DMS153 treated with DMSO at 0.1 percent for 48 hours (cell line): ENCODE data around the gene RPL31.

ENCODE experiments used
- DNase-seq: peaks from one replicate; lab custom pipeline; 2025; ENCODE audit not compliant: unreplicated experiment; lab: John Stamatoyannopoulos, UW

Gene RPL31

DNA sequence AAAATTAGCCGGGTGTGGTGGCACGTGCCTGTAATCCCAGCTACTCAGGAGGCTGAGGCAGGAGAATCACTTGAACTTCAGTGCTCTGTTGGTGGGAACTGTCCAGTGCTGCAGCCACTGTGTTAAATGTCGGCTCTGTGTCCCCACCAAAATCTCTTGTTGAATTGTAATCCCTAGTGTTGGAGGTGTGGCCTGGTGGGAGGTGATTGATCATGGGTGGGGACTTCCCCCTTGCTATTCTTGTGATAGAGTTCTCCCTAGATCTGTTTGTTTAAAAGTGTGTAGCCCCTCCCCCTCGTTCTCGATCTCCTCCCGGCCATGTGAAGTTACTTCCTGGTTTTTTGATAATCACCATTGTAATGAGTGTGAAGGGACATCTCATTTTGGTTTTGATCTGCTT lies 9.8 kb upstream of the RPL31 start:
- no peak for DNase-seq

DNA sequence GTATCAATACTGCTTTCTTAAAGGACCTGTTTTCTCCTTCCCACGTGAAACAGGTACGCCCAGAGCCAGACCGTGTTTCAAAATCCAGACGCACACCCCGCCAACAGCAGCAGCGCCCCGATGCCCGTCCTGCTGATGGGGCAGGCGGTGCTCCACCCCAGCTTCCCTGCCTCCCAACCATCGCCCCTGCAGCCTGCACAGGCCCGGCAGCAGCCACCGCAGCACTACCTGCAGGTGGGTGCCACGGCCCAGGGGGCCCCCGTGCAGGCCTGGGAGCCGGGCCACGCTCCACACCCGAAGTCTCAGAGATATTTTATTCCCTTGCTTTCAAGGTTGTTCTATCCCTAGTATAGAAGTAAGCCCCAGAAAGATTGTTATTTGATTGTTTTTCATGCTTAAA lies 8.8 kb upstream of the RPL31 start:
- no peak for DNase-seq

DNA sequence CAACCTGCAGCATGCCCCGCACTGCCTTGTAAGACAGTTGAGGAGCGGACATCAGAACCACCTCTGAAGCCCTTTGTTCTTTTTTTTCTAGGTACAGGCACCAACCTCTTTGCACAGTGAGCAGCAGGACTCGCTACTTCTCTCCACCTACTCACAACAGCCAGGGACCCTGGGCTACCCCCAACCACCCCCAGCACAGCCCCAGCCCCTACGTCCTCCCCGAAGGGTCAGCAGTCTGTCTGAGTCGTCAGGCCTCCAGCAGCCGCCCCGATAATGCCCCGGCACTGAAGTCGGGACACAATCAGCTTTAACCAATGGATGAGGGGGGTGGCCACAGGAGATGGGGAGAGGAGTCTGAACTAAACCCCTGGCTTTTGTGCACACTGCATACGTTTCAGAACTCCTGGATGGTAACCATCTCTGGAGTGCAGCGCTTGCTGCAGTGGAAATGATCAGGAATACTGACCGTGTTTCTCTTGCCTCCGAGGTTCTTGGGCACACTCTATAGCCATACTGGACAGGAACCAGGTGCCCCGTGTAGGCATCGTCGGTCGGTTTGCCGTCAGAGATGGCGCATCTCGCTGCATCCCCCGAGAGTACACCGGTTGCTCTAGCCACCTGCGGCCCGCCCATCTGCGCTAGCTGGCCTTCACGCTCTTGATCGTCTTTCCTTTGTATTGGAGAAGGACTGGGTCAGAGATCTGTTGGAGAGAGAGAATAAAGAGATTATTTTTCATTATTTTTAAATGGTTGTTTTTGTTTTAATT lies 6.6 kb upstream of the RPL31 start:
- DNase-seq, result no peak

DNA sequence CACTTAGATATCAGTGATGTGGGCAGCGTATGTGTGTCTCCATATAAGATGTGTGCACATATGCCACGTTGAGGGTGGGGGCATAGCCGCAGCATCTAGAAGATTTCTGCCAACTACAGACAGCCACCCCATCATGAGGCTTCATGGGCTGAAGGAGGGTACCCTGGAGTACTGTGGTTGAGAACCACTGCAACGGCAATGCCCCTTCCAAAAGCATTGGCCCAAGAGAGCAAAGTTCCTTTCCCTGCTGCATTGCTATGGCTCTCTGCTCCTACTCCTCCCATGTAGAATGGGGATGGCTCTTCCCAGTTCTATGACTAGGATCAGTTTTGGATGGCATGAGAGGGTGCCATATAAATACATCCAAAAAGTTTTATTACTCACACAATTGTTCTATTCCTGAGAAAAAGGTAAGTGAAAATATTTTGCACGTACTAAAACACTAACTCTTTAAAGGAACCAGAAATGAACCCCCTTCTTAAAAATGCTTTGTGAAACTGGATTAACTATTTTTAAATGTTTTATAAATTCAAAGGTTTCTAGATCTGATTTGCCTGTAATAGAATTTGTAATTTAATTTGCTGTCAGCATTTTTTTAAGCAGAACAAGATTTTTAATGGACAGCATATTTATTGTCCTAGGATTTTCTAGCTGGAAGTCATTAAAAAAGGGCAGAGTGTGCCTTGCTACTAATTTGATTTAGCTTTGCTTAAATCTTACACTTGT lies 4.4 kb upstream of the RPL31 start:
- no peak for DNase-seq

DNA sequence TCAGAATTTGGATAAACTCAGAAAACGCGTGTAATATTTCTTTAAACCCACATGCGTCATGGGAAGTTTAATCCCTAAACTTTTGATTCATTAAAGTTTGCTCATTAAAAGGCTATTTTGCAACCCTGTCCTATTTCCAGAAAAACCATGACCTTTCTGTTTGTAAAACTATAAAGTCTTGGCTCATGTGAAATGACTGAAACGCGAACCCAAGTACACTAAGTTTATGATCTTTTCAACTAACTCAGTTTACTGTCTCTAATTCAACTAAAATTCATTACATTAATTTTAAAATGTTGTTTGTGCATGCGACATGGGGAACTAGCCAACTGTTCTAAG lies 3.9 kb upstream of the RPL31 start:
- no peak for DNase-seq

DNA sequence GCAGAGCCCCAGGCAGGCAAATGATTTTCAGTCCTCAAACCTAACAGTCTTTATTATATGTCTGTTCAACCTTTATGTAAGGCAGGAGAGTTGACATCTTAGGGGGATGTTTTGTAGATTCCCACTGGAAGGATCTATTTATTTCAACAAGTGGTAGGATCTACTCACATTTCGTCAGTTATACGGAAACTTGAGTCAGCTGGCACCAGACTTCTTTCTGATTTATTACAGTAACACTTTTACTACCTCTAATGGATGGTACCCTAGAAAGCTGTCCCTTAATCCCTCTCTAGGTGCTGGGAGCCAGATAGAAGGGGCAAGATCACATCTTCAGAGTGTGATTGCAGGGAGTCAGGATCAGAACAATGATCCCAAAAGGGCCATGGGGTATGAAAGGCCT lies 2.1 kb upstream of the RPL31 start:
- no peak for DNase-seq

DNA sequence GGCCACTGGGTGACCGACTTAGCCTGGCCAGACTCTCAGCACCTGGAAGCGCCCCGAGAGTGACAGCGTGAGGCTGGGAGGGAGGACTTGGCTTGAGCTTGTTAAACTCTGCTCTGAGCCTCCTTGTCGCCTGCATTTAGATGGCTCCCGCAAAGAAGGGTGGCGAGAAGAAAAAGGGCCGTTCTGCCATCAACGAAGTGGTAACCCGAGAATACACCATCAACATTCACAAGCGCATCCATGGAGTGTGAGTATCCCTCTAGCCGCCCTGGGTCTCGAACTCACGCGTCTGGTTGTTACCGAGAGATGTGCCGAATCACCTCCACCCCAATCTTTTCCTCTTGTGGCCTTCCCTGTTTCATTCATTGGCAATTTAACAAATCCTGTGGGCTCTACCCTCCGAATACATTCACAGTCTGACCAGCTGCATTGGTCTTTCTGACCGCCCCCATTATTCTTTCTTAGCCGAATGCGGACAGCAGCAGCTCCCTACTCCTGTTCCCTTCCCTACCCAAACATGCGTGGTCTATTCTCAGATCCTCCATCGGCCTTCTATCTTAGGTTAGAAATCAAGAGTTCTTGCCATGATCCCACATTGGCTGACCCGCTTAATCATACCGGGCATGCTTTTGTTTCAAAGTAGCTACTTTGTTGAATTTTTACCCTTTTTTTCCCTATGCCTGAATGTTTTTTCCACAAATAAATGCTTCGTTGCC lies 631 bp downstream of the RPL31 start:
- no peak for DNase-seq

DNA sequence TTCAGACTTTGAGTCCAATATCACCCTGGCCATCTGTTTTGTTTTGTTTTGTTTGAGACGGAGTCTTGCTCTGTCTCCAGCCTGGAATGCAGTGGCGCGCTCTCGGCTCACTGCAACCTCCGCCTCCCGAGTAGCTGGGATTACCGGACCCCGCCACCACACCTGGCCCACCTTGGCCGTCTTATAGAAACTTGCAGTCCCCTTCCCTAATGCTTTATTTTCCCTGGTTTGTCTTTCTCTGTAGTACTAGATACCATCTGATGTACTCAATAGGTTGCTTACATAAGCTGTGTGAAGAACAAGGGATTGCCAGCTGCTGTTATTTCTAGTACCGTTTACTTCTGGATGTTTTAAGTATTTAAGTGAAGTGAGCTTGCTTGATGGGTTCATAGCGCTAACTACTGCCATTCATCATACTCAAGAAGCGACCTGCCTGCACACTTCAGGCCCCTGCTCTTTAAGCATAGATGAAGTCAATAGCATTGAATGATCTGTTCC lies 1.2 kb downstream of the RPL31 start:
- no peak for DNase-seq

DNA sequence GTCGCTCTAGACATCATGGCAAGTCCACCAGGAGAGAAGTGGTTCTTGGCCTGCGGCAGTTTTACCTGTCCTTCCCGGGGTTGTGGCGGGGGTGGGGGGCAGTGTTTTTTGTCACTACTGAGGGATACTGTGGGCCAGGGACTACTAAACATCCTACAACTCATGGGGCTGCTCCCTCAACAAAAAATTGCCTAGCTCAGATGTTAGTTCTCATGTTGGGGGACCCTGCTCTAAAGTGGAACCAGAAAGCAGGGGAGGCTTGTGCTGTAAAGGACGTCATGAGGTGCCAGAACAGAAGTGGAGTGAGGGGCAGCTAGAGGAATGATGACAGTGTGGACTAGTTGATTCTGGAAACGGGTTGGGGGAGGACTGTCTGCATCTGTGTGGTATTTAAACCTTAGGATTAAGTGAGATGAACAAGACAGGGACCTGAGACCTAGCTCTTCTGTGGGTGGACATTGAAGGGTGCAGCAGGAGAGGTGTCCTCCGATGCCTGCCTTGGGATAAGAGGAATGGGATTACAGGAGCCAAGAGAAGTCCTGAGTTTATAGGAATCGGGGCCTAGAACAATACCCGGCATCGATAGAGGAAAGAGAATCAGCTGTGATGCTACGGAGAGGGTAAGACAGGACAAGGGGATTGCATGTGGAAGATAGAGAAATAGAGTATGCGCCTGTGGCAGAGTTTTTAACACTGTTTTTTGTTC lies 2.7 kb downstream of the RPL31 start:
- no peak for DNase-seq

DNA sequence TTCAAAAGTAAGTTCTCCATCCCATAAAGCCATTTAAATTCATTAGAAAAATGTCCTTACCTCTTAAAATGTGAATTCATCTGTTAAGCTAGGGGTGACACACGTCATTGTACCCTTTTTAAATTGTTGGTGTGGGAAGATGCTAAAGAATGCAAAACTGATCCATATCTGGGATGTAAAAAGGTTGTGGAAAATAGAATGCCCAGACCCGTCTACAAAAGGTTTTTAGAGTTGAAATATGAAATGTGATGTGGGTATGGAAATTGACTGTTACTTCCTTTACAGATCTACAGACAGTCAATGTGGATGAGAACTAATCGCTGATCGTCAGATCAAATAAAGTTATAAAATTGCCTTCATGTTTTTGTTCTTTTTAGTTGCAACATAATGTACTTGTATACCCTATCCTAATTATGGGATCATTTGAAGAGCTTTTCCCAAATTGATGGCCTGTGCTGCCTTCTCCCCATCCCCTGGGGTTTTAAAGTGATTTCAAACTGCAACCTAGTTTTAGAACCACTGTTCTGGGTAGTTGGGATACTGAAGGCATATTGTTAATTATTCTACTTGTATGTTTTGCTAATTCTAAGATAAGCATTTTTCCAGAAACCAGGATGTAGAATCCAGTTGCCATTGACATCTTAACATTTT lies 4.1 kb downstream of the RPL31 start:
- DNase-seq, result no peak

DNA sequence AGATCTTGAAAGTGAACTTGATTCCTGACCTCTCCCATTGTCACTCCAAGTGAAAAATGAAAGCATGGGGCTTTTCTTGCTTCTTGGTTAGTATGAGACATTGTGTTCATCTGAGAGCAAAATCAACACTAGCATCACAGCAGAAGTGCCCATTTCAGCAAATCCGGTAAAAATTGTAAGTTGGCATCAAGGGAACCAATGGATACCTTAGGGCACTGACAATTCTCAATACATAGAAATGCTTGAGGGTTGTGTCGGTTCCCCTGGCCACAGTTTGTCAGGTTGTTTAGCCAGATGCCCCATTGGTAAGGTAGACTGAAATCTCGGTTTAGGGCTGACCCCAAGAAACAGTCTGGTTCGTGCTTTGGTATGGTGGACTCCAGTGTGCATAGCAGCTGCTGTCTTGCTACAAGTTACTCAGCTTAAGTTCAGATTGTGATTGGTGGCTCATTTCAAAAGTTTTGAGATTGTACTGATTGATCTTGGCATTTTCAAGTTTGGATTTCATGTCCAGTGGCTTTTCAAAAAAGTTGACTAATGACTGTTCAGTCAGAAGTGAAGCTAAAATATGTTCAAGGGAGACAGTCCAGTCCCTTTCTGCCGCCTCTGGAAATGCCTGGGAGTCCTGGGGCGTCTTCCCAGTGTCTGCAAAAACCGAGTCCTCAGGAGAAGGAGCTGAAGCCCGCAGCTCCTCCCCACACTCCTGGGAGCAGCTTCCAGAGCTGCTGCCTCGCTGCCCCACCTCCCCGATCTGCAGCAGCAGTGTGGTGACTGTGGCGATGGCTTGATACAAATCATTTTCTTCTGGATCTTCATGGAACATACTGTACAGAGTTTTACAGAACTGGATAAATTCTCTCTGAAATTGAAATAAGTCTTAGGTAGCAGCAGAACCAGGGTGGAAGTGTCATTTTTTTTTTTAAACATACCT lies 5.6 kb downstream of the RPL31 start:
- DNase-seq, result no peak

DNA sequence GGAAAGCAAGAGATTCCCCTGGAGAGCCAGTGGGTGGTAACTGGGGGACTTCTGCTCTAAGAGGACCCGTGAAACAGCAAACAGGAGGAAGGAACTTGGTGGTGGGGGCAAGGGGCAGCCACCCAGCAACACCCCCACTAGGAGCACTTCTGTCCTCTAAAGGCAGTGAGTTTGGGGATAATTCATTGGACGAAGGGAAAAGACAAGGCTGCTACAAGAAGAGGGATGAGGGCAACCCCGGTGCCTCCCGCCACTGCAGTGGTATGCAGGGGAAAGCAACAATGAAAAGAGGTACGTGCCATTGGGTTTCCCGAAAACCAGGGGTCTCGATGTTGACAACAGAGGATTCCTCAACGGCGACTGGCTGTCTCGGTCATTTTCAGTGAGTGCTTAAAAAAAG lies 9.1 kb downstream of the RPL31 start:
- no peak for DNase-seq

DNA sequence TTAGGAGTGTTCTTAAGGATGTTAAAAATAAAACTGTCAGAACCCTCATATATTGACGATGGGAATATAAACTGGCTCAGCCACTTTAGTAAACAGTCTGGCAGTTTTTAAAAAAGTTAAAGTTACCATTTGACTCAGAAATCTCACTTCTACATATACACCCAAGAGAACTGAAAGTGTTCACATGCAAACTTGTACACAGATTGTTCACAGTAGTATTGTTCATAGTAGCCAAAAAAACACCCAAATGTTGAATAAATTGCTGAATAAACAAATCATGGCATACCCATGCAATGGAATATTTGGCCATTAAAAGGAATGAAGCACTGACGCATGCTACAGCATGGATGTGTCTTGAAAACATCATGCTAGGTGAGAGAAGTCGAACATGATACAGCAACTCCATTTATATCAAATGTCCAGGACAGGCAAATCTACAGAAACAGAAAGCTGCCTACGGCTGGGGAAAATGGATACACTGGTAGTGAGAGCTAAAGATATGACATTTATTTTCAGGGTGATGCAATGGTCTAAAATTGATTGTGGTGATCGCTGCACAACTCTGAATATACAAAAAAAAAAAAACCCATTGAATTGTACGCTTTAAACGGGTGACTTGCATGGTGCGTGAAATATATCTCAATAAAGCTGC lies 10.1 kb downstream of the RPL31 start:
- no peak for DNase-seq

DNA sequence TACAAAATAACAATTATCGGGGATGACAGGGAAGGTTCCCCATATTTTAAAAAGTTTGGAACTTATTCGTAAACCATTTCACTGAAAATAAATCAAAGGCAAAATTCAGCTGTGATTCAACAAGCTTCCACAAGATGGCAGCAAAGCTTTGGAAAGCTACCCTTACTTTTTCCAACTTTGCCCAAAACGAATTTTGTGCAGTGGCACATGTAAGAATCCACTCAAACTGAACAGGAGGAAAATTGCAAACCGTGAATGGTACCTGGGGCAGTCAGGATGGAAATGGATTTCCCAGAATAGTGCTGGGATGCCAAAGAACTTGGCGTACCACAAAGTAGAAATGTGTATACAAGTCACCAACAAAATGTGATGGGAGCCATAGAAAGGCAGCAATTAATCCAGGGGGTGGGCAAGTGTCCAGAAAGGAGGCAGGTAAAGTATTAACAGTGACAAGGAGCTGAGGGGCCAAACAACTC lies 10.7 kb downstream of the RPL31 start:
- DNase-seq, result no peak

DNA sequence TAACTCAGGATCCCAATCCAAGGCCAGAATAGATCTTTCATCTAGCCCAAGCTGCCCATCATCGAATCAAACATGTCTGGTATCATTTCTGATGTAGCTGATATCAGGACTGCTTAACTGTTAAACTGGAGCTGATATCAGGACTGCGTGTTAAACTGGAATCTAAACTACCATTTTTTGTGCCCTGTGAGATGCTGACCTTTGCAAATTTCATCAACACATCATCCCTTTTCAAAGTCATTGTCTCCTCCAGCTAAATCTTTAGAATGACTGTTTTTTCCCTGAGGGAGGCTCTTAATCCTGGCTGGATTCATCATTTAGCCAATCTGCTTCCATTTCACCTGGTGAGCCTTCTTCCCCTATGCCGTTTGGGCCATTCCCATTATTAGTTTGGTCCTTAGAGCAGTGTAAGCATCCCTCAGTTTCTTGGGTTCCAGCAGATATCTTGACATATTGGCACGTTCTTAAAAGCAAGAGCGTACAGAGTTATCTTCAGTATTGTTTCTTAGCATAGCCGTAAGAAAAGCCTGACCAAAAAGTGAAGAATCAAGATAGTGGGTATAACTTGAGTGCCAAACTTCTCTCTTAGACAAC lies 12.3 kb downstream of the RPL31 start:
- DNase-seq, result no peak

DNA sequence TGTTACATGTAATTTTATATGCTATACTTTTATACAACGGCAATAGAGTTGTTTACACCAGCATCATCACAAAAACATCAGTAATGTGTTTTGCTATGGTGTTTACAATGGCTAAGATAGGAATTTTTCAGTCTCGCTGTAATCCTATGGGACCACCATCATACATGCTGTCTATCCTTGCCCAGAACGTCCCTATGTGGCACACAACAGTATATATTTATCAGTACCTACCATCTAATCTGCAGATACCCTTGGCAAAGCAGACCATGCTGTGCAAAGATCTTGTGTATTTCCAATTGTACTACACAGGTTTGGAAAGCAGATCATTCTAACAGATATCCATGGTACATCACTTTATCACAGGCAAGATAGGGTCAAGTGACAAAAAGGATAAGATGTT lies 15.3 kb downstream of the RPL31 start:
- no peak for DNase-seq

DNA sequence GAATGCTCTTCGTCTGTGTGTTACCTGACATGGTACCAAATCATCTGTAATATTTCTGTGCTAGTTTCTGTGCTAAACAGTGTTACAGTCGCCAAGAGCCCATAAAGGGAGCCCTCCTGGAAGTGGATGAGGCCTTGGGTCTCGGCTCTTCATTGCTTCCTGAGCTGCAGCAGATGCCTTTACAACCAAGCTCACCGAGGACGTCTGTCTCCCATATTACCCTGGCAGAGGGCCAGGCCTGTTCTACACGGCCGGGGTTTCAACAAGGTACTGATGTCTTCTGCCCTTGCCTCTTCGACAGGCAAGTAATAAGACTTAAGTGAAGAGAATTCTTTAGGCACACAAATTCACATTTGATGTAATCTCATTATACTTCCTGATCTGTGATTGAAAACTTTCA lies 16.8 kb downstream of the RPL31 start:
- no peak for DNase-seq

DNA sequence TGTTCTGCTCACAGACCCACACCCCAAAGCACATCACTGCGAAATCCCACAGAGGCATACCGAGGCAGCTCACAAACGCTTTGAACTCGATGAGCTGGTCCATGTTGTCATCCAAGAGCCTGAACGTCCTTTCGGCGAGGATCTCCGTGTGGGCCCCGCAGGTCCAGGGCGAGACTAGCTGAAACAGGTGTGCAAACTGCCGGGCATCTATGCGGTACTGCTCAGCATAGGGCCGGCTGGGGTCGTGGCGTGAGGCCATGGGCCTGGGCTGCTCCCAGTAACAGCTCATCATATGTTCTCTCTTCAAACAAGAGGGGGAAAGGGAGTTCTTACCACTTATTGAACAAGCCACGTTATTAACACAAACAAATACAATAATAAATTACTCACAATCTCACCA lies 20.1 kb downstream of the RPL31 start:
- DNase-seq, result no peak
